K562 (cell line): ENCODE results near the gene FRMPD1. TPM values are rescaled to one million over a fixed set of nuclear protein-coding genes. Genes with fewer than 3 reads are reported as not detected.

Experiments
- ATAC-seq: fragments of 200-7000 bp; cut with Tn5 transposase; 3 replicates; pipeline ENCODE4 v1.9.1; 2020; ENCODE audit warnings: moderate library complexity
- BruUV-seq: library from RNA; stranded (reverse); fragments of 400-500 nt; replicated peaks from 2 replicates; lab custom pipeline; 2021; lab: Mats Ljungman, UMichigan
- CTCF ChIA-PET: fragments of 300-600 bp; formaldehyde crosslinking; extraction: SDS; loops from one replicate; lab custom pipeline; 2021; ENCODE audit warnings: low intra/inter-chr PET ratio; lab: Yijun Ruan, JAX
- POLR2A ChIA-PET: fragments of 300-600, 350-650 bp; sonication (Branson Sonifier 250); formaldehyde crosslinking; extraction: SDS; loops from one replicate; lab custom pipeline; 2021; ENCODE audit warnings: antibody characterized with exemption, inconsistent platforms; lab: Yijun Ruan, JAX
- DNase-seq, 4 experiments: peaks; one replicate each; pipeline versions ENCODE4 v3.0.0 to v3.0.0-alpha.2; 2011 to 2018; ENCODE audit warnings: low spot score in 3 of 4, mixed read lengths in 3 of 4; ENCODE audit errors: extremely low read depth in 1 of 4
- FAIRE-seq: peaks from 2 replicates; lab custom pipeline; 2011; peaks lifted over from hg19 to GRCh38; lab: Jason Lieb, UNC
- H2AFZ ChIP-seq: 2 replicates; pipeline ENCODE4 v1.6.0; 2011; ENCODE audit warnings: low read depth, low read length, control low read depth, inconsistent platforms
- H3K27ac ChIP-seq: fragments of 200-600 bp; 3 replicates; pipeline ENCODE4 v1.8.0; 2011; ENCODE audit warnings: low read depth, mild to moderate bottlenecking, control low read depth, inconsistent platforms, low read length, moderate library complexity, mixed read lengths; ENCODE audit errors: extremely low read depth
- H3K27me3 ChIP-seq, 2 experiments: fragments of 300-600 bp in 1 of 2; 2 replicates in 1 of 2; 3 replicates in 1 of 2; pipeline versions ENCODE4 v1.6.0 to v1.8.0; 2011; ENCODE audit warnings: inconsistent platforms in 2 of 2, low read length in 2 of 2, mild to moderate bottlenecking in 1 of 2, mixed read lengths in 1 of 2, moderate library complexity in 1 of 2; ENCODE audit not compliant: control insufficient read depth in 2 of 2, insufficient read depth in 2 of 2
- H3K36me3 ChIP-seq: fragments of 300-600 bp; 3 replicates; pipeline ENCODE4 v1.8.0; 2011; ENCODE audit warnings: mild to moderate bottlenecking, low read length, inconsistent platforms; ENCODE audit not compliant: control insufficient read depth, insufficient read depth
- H3K4me1 ChIP-seq, 2 experiments: fragments of 200-600 bp in 1 of 2; replicated peaks in 1 of 2; 2 replicates in 1 of 2; 3 replicates in 1 of 2; pipeline versions ENCODE4 v1.5.1 to v1.8.0; 2011; ENCODE audit warnings: inconsistent platforms in 2 of 2, low read length in 2 of 2, mild to moderate bottlenecking in 1 of 2, mixed read lengths in 1 of 2, moderate library complexity in 1 of 2; ENCODE audit not compliant: control insufficient read depth in 2 of 2, insufficient read depth in 2 of 2
- H3K4me2 ChIP-seq: 2 replicates; pipeline ENCODE4 v1.6.1; 2011; ENCODE audit warnings: low read length, control low read depth, inconsistent platforms, mixed read lengths; ENCODE audit not compliant: insufficient read depth
- H3K4me3 ChIP-seq: fragments of 200-600 bp; sonication (generic), shearing (Covaris generic); 2 replicates; pipeline ENCODE4 v1.5.1; 2016; ENCODE audit warnings: control low read depth, inconsistent platforms
- H3K79me2 ChIP-seq: fragments of 200-600 bp; 3 replicates; pipeline ENCODE4 v1.8.0; 2011; ENCODE audit warnings: low read length, inconsistent platforms; ENCODE audit not compliant: control insufficient read depth, insufficient read depth
- H3K9ac ChIP-seq, 2 experiments: 2 replicates each; pipeline versions ENCODE4 v1.6.0 to v1.6.1; 2011; ENCODE audit warnings: low read depth in 2 of 2, low read length in 2 of 2, control low read depth in 1 of 2, inconsistent platforms in 1 of 2, mild to moderate bottlenecking in 1 of 2, mixed read lengths in 1 of 2; ENCODE audit not compliant: insufficient read depth in 1 of 2
- H3K9me1 ChIP-seq: one replicate; pipeline ENCODE4 v1.6.0; 2011; ENCODE audit warnings: inconsistent platforms, mild to moderate bottlenecking, low read length, moderate library complexity; ENCODE audit not compliant: control insufficient read depth, insufficient read depth
- H3K9me3 ChIP-seq: replicated peaks from 2 replicates; pipeline ENCODE4 v1.5.1; 2011; ENCODE audit warnings: low read depth, low read length, inconsistent platforms; ENCODE audit not compliant: control insufficient read depth, insufficient read depth
- H4K20me1 ChIP-seq: replicated peaks from 2 replicates; pipeline ENCODE4 v1.6.1; 2011; ENCODE audit warnings: low read length, inconsistent platforms, mixed read lengths; ENCODE audit not compliant: control insufficient read depth, insufficient read depth
- CAMTA2 ChIP-seq: fragments of 250-450 bp; sonication (Bioruptor Pico); conservative IDR thresholded peaks from 2 replicates; pipeline ENCODE4 v1.5.1; 2022
- CEBPG ChIP-seq, 3 experiments: fragments of 200-800 bp in 1 of 3; sonication (Bioruptor generic) in 1 of 3; sonication (generic) in 1 of 3; formaldehyde crosslinking in 1 of 3; IDR thresholded peaks in 2 of 3; conservative IDR thresholded peaks in 1 of 3; 2 replicates each; pipeline versions ENCODE4 v1.6.1 to v1.8.0; 2016 to 2022; ENCODE audit warnings: missing compliant biosample characterization in 2 of 3, missing genetic modification characterization in 2 of 3, mild to moderate bottlenecking in 1 of 3, missing genetic modification reagents in 1 of 3
- CHD2 ChIP-seq: IDR thresholded peaks from 2 replicates; pipeline ENCODE4 v1.6.1; 2011; ENCODE audit warnings: low read depth, low read length
- ELF1 ChIP-seq: fragments of 200-800 bp; sonication (Bioruptor generic); IDR thresholded peaks from 2 replicates; pipeline ENCODE4 v1.6.1; 2016; ENCODE audit warnings: missing genetic modification characterization, missing compliant biosample characterization
- HMG20B ChIP-seq: fragments of 250-450 bp; sonication (Bioruptor Pico); IDR thresholded peaks from 2 replicates; pipeline ENCODE4 v1.5.0; 2021; ENCODE audit warnings: mild to moderate bottlenecking
- KHSRP ChIP-seq: fragments of 450-650 bp; IDR thresholded peaks from 2 replicates; pipeline ENCODE4 v1.6.1; 2017
- MAFF ChIP-seq: IDR thresholded peaks from 2 replicates; pipeline ENCODE4 v1.6.1; 2012; ENCODE audit warnings: low read length, improper control_type of control experiment
- PYGO2 ChIP-seq: fragments of 450-650 bp; IDR thresholded peaks from 2 replicates; pipeline ENCODE4 v1.6.1; 2016; ENCODE audit warnings: mild to moderate bottlenecking, missing genetic modification characterization, moderate library complexity, missing compliant biosample characterization
- SMARCA5 ChIP-seq: fragments of 450-650 bp; IDR thresholded peaks from 2 replicates; pipeline ENCODE4 v1.6.1; 2016
- ZNF175 ChIP-seq: fragments of 200-800 bp; sonication (Bioruptor generic); IDR thresholded peaks from 2 replicates; pipeline ENCODE4 v1.6.1; 2016; ENCODE audit warnings: low read depth, mild to moderate bottlenecking, missing genetic modification characterization, missing compliant biosample characterization
- ZNF57 ChIP-seq: fragments of 450-650 bp; formaldehyde crosslinking; IDR thresholded peaks from 2 replicates; pipeline ENCODE4 v1.4.0; 2020; ENCODE audit warnings: mild to moderate bottlenecking, moderate library complexity
- WGBS: fragments of 100-300 bp; shearing (Covaris generic); methylation state at CpG from one replicate; pipeline ENCODE4 v1.1.6; 2016; ENCODE audit warnings: low coverage, mixed read lengths; ENCODE audit not compliant: insufficient coverage; ENCODE audit errors: missing lambda C conversion rate; 5-methylcytosine and 5-hydroxymethylcytosine counted together
- in situ Hi-C: fragments of 300-500 bp; cut with MboI; formaldehyde crosslinking; loops from 4 replicates; pipeline ENCODE4 v1.15.0; 2018; ENCODE audit warnings: inconsistent platforms, mixed read lengths
- intact Hi-C: fragments of 100-400 bp; cut with micrococcal nuclease; formaldehyde crosslinking; loops from 2 replicates; pipeline ENCODE4 v1.14.2; 2022
- polyA plus RNA-seq, 8 experiments: library from polyadenylated mRNA; depleted of rRNA in 4 of 8; stranded (reverse) in 5 of 8; unstranded in 3 of 8; fragments of >200 nt; fragmentation: Nextera tagmentation in 2 of 8; fragmentation: Illumina TruSeq in 1 of 8; extraction: Ambion mirVana in 2 of 8; extraction: Trizol in 1 of 8; gene quantifications; 2 replicates each; pipeline versions ENCODE4 v1.2.1 to v1.2.3, GENCODE V29; 2011 to 2014; ENCODE audit warnings: inconsistent platforms in 1 of 8, missing spikeins in 1 of 8
- total RNA-seq, 7 experiments: library from RNA; depleted of rRNA in 6 of 7; stranded (reverse); fragments of >200 nt in 6 of 7; fragmentation: Illumina TruSeq in 2 of 7; extraction: Trizol in 2 of 7; gene quantifications; 2 replicates each; pipeline versions ENCODE4 v1.2.1 to v1.2.3, GENCODE V29; 2011 to 2021; ENCODE audit warnings: low replicate concordance in 1 of 7
- TF ChIP-seq, protein P1 (sequence below): fragments of 450-650 bp; formaldehyde crosslinking; IDR thresholded peaks from 2 replicates; pipeline ENCODE4 v1.4.0; 2022; ENCODE audit warnings: missing genetic modification characterization
- TF ChIP-seq, protein P2 (sequence below): sonication (generic); IDR thresholded peaks from 2 replicates; pipeline ENCODE4 v1.6.1; 2016
- TF ChIP-seq, protein P3 (sequence below): fragments of 250-450 bp; sonication (Bioruptor Pico); IDR thresholded peaks from 2 replicates; pipeline ENCODE4 v1.8.0; 2021; ENCODE audit warnings: mild to moderate bottlenecking, moderate library complexity
- TF ChIP-seq, protein P4 (sequence below): fragments of 250-450 bp; sonication (Bioruptor Pico); IDR thresholded peaks from 2 replicates; pipeline ENCODE4 v1.4.0; 2020

The FRMPD1 gene
- total and polyA plus RNA-seq, 9 of the 15 experiments (the other 6 are each of a cell fraction or from before 2014, with no cell fraction given): not detected

DNA sequence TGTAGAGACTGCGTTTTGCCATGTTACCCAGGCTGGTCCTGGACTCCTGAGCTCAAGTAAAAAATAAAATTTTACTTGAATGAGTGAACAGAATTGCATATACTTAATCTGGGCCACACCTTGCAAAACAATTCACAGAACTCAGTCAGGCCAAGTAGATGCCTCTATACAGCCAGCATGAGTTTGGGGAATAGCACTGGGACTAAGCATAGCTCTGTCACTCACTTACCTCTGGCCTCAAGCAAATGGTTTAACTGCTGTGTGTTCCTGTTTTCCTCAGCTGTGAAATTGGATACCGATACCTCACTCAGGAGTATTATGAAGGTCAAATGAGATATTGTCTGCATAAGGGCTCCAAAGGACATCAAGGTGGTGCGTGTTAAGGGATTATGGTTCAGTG is 10.9 kb upstream of the FRMPD1 start:
- Histone ChIP-seq H2AFZ (no peak overlapping the region), H3K4me1 (peaks cover 0 to 6% of the 10 kb centered on the region in 2 experiments; a peak in 1 of 5 replicates), H3K79me2 (no peaks in the 10 kb centered on the region), H3K9me1 (no peaks in the 10 kb centered on the region), H3K27me3 (peaks cover 12 to 29% of the 10 kb centered on the region in 2 experiments; a peak in 3 of 5 replicates), H3K27ac (no peak overlapping the region), H3K9ac (no peak overlapping the region), H3K9me3 (no peaks in the 10 kb centered on the region), H3K4me2 (no peak overlapping the region), H3K36me3 (no peaks in the 10 kb centered on the region), H3K4me3 (no peak overlapping the region), H4K20me1 (no peaks in the 10 kb centered on the region)
- DNase-seq: no peak
- BruUV-seq: no TSS peak
- in situ Hi-C loops (no loop called here), intact Hi-C loops (no loop called here)
- CTCF ChIA-PET: no interaction called here
- POLR2A ChIA-PET: interaction anchor here (0.6 to 1.2 kb wide), 4 partner anchors 9 to 93 kb away, joined by 3 to 4 read pairs (median 4); partner anchors contain the start of gene FRMPD1
- FAIRE-seq: no peak
- WGBS: 4% methylated on average over 3 of the region's 3 CpGs
- ATAC-seq: no peak
- TF ChIP-seq, protein P1, sequence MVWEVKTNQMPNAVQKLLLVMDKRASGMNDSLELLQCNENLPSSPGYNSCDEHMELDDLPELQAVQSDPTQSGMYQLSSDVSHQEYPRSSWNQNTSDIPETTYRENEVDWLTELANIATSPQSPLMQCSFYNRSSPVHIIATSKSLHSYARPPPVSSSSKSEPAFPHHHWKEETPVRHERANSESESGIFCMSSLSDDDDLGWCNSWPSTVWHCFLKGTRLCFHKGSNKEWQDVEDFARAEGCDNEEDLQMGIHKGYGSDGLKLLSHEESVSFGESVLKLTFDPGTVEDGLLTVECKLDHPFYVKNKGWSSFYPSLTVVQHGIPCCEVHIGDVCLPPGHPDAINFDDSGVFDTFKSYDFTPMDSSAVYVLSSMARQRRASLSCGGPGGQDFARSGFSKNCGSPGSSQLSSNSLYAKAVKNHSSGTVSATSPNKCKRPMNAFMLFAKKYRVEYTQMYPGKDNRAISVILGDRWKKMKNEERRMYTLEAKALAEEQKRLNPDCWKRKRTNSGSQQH (CRISPR knock-in tag): no peak
- TF ChIP-seq, protein P2, sequence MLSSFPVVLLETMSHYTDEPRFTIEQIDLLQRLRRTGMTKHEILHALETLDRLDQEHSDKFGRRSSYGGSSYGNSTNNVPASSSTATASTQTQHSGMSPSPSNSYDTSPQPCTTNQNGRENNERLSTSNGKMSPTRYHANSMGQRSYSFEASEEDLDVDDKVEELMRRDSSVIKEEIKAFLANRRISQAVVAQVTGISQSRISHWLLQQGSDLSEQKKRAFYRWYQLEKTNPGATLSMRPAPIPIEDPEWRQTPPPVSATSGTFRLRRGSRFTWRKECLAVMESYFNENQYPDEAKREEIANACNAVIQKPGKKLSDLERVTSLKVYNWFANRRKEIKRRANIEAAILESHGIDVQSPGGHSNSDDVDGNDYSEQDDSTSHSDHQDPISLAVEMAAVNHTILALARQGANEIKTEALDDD: no peak
- no peak for TF ChIP-seq CAMTA2 (CRISPR knock-in tag)
- TF ChIP-seq, protein P3, sequence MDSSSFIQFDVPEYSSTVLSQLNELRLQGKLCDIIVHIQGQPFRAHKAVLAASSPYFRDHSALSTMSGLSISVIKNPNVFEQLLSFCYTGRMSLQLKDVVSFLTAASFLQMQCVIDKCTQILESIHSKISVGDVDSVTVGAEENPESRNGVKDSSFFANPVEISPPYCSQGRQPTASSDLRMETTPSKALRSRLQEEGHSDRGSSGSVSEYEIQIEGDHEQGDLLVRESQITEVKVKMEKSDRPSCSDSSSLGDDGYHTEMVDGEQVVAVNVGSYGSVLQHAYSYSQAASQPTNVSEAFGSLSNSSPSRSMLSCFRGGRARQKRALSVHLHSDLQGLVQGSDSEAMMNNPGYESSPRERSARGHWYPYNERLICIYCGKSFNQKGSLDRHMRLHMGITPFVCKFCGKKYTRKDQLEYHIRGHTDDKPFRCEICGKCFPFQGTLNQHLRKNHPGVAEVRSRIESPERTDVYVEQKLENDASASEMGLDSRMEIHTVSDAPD (CRISPR knock-in tag): no peak
- TF ChIP-seq CEBPG (CRISPR knock-in tag; IDR thresholded peaks at IDR 0.05): no peak
- TF ChIP-seq CEBPG (tag; conservative IDR thresholded peaks at IDR 0.05 in 1 of 2, IDR thresholded peaks at IDR 0.05 in 1 of 2): no peak
- no peak for TF ChIP-seq ELF1 (tag)
- TF ChIP-seq PYGO2: no peak
- TF ChIP-seq MAFF: no peak
- TF ChIP-seq ZNF57 (CRISPR knock-in tag): no peak
- no peak for TF ChIP-seq SMARCA5
- no peak for TF ChIP-seq KHSRP
- TF ChIP-seq ZNF175 (CRISPR knock-in tag): no peak
- TF ChIP-seq, protein P4, sequence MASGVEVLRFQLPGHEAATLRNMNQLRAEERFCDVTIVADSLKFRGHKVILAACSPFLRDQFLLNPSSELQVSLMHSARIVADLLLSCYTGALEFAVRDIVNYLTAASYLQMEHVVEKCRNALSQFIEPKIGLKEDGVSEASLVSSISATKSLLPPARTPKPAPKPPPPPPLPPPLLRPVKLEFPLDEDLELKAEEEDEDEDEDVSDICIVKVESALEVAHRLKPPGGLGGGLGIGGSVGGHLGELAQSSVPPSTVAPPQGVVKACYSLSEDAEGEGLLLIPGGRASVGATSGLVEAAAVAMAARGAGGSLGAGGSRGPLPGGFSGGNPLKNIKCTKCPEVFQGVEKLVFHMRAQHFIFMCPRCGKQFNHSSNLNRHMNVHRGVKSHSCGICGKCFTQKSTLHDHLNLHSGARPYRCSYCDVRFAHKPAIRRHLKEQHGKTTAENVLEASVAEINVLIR (CRISPR knock-in tag): no peak
- TF ChIP-seq CHD2: no peak
- TF ChIP-seq HMG20B (CRISPR knock-in tag): no peak
